Osteocyte (in vitro differentiated cells): ENCODE data around the gene ARHGEF40. TPM values are rescaled to one million over a fixed set of nuclear protein-coding genes. Genes with fewer than 3 reads are reported as not detected.

Experiments
- DNase-seq: peaks from one replicate; pipeline ENCODE4 v3.0.0; 2021; ENCODE audit warnings: mixed read lengths; ENCODE audit not compliant: unreplicated experiment; ENCODE audit errors: extremely low spot score
- H3K27ac Mint-ChIP-seq: one replicate; pipeline ENCODE4 v1.8.0; 2021; ENCODE audit warnings: mild to moderate bottlenecking, mixed read lengths; ENCODE audit not compliant: unreplicated experiment
- H3K27me3 Mint-ChIP-seq: one replicate; pipeline ENCODE4 v1.8.0; 2021; ENCODE audit warnings: mixed read lengths; ENCODE audit not compliant: unreplicated experiment
- H3K36me3 Mint-ChIP-seq: one replicate; pipeline ENCODE4 v1.8.0; 2021; ENCODE audit warnings: mixed read lengths; ENCODE audit not compliant: unreplicated experiment
- H3K4me1 Mint-ChIP-seq: one replicate; pipeline ENCODE4 v1.8.0; 2021; ENCODE audit warnings: mixed read lengths; ENCODE audit not compliant: unreplicated experiment
- H3K4me3 Mint-ChIP-seq: one replicate; pipeline ENCODE4 v1.8.0; 2021; ENCODE audit warnings: mild to moderate bottlenecking, moderate library complexity, mixed read lengths; ENCODE audit not compliant: unreplicated experiment
- H3K9me3 Mint-ChIP-seq: one replicate; pipeline ENCODE4 v1.8.0; 2021; ENCODE audit warnings: mixed read lengths; ENCODE audit not compliant: unreplicated experiment
- total RNA-seq: library from RNA; stranded (reverse); gene quantifications from 2 replicates; pipeline ENCODE4 v1.2.1, GENCODE V29; 2021
- TF ChIP-seq, protein P1 (sequence below): fragments of 200-600 bp; sonication (generic); IDR thresholded peaks from 2 replicates; pipeline ENCODE4 v1.5.0; 2021; ENCODE audit warnings: antibody characterized with exemption, mild to moderate bottlenecking, moderate library complexity

Gene ARHGEF40
- total RNA-seq, 1 donor from 2014 or later, result 139 TPM

DNA sequence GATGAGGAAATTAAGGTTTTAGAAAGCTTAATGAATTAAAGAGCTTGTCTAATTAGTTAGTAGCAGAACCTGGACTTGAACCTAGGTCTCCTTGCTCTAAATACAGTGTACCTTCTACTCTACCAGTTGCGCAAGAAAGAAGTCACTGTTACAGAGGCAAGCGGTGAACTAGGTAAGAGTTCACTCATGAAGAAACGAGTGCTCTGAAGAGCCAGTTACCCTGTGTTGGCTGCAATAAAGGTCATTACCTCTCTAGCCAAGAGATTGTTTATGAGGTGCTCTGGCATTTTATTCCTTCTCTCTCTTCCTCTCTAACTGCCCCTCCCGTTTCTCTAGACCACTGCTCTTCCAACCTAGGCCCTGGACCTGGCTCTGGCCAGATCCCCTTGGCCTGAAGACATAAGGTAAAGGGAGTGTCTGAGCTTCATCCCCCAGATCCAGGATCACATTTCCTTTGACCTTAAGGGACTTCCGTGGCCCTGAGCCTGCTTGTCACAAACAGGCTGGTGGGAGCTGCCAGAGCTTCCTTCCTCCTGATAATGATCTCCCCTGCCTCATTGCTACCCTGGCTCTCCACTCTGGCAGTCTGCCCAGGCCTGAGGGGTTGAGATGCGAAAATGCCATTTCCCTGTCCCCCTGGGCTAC is 26.0 kb upstream of the ARHGEF40 start:
- H3K27ac Mint-ChIP-seq, result no peak overlapping the region

DNA sequence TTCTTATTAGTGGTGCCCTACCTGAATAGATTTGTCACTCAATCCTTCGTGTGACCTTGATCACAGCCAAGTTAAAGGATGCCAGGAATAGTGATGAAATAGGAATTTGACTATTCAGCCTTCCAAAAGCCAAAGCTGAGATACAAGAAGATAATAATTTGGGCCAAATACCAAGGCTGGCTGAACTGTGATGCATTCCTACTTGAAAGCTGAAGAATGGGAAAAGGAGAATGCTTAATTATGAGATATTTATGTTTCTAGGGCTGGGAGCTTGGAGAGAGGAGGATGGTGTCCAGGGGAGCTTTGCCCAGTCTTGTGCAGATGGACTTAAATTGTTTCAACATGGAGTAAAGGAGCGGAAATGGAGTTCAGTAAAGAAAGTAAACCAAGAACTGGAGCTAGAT is 22.7 kb upstream of the ARHGEF40 start:
- Mint-ChIP-seq H3K27ac (no peak overlapping the region), H3K4me3 (no peak overlapping the region), H3K4me1 (peaks cover 29% of the 10 kb centered on the region), H3K36me3 (no peaks in the 10 kb centered on the region), H3K9me3 (no peaks in the 10 kb centered on the region), H3K27me3 (peaks cover 13% of the 10 kb centered on the region)
- TF ChIP-seq, protein P1, sequence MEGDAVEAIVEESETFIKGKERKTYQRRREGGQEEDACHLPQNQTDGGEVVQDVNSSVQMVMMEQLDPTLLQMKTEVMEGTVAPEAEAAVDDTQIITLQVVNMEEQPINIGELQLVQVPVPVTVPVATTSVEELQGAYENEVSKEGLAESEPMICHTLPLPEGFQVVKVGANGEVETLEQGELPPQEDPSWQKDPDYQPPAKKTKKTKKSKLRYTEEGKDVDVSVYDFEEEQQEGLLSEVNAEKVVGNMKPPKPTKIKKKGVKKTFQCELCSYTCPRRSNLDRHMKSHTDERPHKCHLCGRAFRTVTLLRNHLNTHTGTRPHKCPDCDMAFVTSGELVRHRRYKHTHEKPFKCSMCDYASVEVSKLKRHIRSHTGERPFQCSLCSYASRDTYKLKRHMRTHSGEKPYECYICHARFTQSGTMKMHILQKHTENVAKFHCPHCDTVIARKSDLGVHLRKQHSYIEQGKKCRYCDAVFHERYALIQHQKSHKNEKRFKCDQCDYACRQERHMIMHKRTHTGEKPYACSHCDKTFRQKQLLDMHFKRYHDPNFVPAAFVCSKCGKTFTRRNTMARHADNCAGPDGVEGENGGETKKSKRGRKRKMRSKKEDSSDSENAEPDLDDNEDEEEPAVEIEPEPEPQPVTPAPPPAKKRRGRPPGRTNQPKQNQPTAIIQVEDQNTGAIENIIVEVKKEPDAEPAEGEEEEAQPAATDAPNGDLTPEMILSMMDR, result no peak
- DNase-seq, result no peak

More for the DNA sequence above, 26.0 kb upstream of the ARHGEF40 start:
- TF ChIP-seq, protein P1, result no peak
- H3K4me1 Mint-ChIP-seq, result peaks cover 32% of the 10 kb centered on the region
- peaks cover 15% of the 10 kb centered on the region for H3K27me3 Mint-ChIP-seq
- no peak for DNase-seq
- no peaks in the 10 kb centered on the region for H3K36me3 Mint-ChIP-seq
- no peaks in the 10 kb centered on the region for H3K9me3 Mint-ChIP-seq
- H3K4me3 Mint-ChIP-seq, result no peak overlapping the region

- Mint-ChIP-seq H3K27me3 (peaks cover 10% of the 10 kb centered on the region), H3K36me3 (no peaks in the 10 kb centered on the region), H3K4me1 (peaks cover 16% of the 10 kb centered on the region), H3K9me3 (no peaks in the 10 kb centered on the region), H3K27ac (no peak overlapping the region), H3K4me3 (no peak overlapping the region)
- TF ChIP-seq, protein P1, result no peak
- no peak for DNase-seq
Measured at GRCh38 chr14:21048638-21049037, 21.5 kb upstream of the ARHGEF40 start.

DNA sequence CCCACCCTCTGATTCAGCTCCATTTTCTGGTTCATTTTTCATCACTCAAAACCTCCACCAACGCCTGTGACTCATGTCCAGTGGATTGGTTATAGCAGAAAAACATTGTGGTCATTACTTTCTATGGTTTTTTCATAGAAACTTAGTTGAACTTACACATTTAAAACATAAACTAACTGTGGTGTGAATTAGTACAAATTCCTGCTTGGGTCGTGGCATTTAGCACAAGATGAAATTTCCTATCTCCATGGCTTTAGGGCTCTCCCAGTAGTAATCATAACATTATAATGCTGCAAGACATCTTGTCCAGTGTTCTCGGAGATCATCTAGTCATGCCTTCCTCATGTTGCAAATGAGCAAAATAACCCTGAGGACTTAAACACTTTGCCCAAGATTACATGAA is 20.8 kb upstream of the ARHGEF40 start:
- TF ChIP-seq, protein P1, result no peak

GRCh38 chr14:21050597-21050996 is 19.5 kb upstream of the ARHGEF40 start:
- Mint-ChIP-seq H3K9me3 (no peaks in the 10 kb centered on the region), H3K27ac (no peak overlapping the region), H3K4me1 (peaks cover 8% of the 10 kb centered on the region), H3K4me3 (no peak overlapping the region), H3K27me3 (no peaks in the 10 kb centered on the region), H3K36me3 (no peaks in the 10 kb centered on the region)
- no peak for DNase-seq
- TF ChIP-seq, protein P1, result no peak

More for the DNA sequence above, 20.8 kb upstream of the ARHGEF40 start:
- H3K27me3 Mint-ChIP-seq, result peaks cover 9% of the 10 kb centered on the region
- no peak for DNase-seq
- H3K9me3 Mint-ChIP-seq, result no peaks in the 10 kb centered on the region
- no peaks in the 10 kb centered on the region for H3K36me3 Mint-ChIP-seq
- H3K4me1 Mint-ChIP-seq, result peaks cover 13% of the 10 kb centered on the region
- H3K4me3 Mint-ChIP-seq, result no peak overlapping the region
- H3K27ac Mint-ChIP-seq, result peak overlapping the region; percentile 29
